SJCRH30 (cell line): ENCODE data around the gene PIH1D1. TPM values are rescaled to one million over a fixed set of nuclear protein-coding genes. Genes with fewer than 3 reads are reported as not detected.
A peak's percentile ranks its signal among the peaks of the same experiment; 100 is the strongest.

Source experiments
- DNase-seq, 2 experiments: peaks; one replicate each; pipeline ENCODE4 v3.0.0-alpha.2; 2015 to 2020
- H3K27ac ChIP-seq: fragments of 250-450 bp; sonication (Bioruptor Pico); 2 replicates; pipeline ENCODE4 v1.5.1; 2020; ENCODE audit warnings: mild to moderate bottlenecking, moderate library complexity
- H3K27me3 ChIP-seq: fragments of 250-450 bp; sonication (Bioruptor Pico); 2 replicates; pipeline ENCODE4 v1.5.1; 2020; ENCODE audit warnings: mild to moderate bottlenecking, moderate library complexity
- H3K36me3 ChIP-seq: fragments of 250-450 bp; sonication (Bioruptor Pico); 2 replicates; pipeline ENCODE4 v1.5.1; 2020; ENCODE audit warnings: mild to moderate bottlenecking, moderate library complexity
- H3K4me1 ChIP-seq: fragments of 250-450 bp; sonication (Bioruptor Pico); 2 replicates; pipeline ENCODE4 v1.5.1; 2020; ENCODE audit warnings: mild to moderate bottlenecking, moderate library complexity
- H3K4me3 ChIP-seq: fragments of 250-450 bp; sonication (Bioruptor Pico); 2 replicates; pipeline ENCODE4 v1.5.1; 2020; ENCODE audit warnings: mild to moderate bottlenecking, moderate library complexity
- H3K9me3 ChIP-seq: fragments of 250-450 bp; sonication (Bioruptor Pico); replicated peaks from 2 replicates; pipeline ENCODE4 v1.5.1; 2020; ENCODE audit warnings: mild to moderate bottlenecking, moderate library complexity
- total RNA-seq: library from RNA; depleted of rRNA; stranded (reverse); fragments of >200 nt; shearing (Covaris generic); gene quantifications from 2 replicates; pipeline ENCODE4 v1.2.3, GENCODE V29; 2014

Gene PIH1D1
- total RNA-seq, 1 experiment from 2014 or later, result 83.4 TPM

- DNase-seq, result no peak
- Histone ChIP-seq H3K27me3 (peaks cover 25% of the 10 kb centered on the region), H3K4me3 (no peak overlapping the region), H3K36me3 (no peaks in the 10 kb centered on the region), H3K27ac (no peak overlapping the region), H3K9me3 (no peaks in the 10 kb centered on the region), H3K4me1 (no peaks in the 10 kb centered on the region)
These were observed 36.4 kb downstream of the PIH1D1 start for GRCh38 chr19:49415102-49415809.

DNA sequence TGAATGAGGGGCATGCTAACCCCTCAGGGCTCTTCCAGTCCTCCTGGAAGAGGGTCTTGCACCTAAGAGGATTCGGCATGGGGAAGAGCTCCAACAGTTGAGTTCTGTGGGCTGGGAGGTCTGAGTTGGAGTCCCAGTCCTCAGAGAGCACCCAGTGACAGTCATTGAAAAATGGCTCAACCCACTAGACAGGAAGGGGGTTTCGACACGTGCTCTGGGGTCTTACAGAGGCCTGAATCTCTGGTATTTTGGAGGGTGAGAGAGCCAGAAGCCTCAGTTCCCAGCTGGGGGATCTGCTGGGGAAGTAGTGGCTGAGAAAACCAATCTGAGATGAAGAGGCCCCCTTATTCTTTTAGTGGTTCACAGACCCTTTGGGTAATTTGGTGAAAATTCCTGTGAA lies 37.4 kb downstream of the PIH1D1 start:
- DNase-seq, result no peak
- Histone ChIP-seq H3K9me3 (no peaks in the 10 kb centered on the region), H3K27me3 (peaks cover 15% of the 10 kb centered on the region; the same call in 1 of the 2 replicates), H3K4me3 (no peak overlapping the region), H3K4me1 (peaks cover 1% of the 10 kb centered on the region), H3K27ac (no peak overlapping the region), H3K36me3 (no peaks in the 10 kb centered on the region)

DNA sequence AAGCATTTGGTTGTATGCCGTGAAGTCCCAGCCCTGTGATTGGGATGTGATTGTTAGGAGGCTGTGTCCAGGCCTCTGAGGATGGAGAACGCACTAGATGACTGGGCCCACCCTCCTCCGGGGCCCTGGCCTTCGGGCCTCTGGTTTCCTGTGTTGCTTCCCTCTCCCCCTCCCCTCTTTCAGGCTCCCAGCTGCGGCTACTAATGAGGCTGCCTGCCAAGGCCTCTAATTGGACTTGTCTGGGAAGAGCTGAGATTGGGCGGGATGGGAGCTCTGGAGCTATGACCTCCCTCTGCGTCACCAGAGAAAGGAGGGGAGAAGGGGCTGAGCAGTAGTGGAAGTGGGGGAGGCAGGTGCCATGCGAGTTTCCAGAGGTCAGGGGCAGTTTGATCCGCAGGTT lies 38.3 kb downstream of the PIH1D1 start:
- H3K4me1 ChIP-seq, result peaks cover 10% of the 10 kb centered on the region
- no peak for DNase-seq
- H3K27me3 ChIP-seq, result peaks cover 9% of the 10 kb centered on the region; the same call in 1 of the 2 replicates
- H3K27ac ChIP-seq, result no peak overlapping the region
- H3K4me3 ChIP-seq, result no peak overlapping the region
- no peaks in the 10 kb centered on the region for H3K36me3 ChIP-seq
- no peaks in the 10 kb centered on the region for H3K9me3 ChIP-seq

DNA sequence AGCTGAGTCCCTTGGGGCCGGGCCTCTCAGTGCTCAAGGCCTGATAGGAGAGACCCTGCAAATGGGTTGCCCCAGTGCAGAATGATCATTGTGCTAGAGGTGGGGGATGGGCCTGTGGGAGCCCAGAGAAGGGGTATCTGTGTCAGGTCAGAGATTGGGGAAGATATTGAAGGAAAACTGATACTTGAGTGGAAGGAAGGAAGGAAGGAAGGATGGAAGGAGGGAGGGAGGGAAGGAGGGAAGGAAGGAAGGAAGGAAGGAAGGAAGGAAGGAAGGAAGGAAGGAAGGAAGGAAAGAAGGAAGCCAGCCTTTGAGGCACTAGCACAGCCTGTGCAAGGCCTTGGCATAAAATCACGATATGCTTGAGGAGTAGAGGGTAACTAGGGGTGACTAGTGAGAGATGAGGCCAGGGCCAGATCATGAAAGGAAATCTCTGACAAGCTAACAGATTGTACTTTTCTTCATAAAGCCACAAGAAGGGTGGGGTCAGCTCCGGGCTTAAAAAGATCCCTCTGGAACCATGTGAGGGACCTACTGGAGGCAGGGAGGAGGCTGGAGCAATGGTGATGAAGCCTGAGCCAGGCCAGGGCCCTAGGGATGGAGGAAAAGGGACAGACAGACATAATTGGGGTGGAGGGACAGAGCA lies 39.8 kb downstream of the PIH1D1 start:
- DNase-seq, result no peak
- Histone ChIP-seq H3K9me3 (no peaks in the 10 kb centered on the region), H3K4me1 (peaks cover 11% of the 10 kb centered on the region), H3K27ac (no peak overlapping the region), H3K27me3 (peaks cover 9% of the 10 kb centered on the region; the same call in 1 of the 2 replicates), H3K36me3 (no peaks in the 10 kb centered on the region), H3K4me3 (no peak overlapping the region)

GRCh38 chr19:49409441-49410029 lies 42.1 kb downstream of the PIH1D1 start:
- Histone ChIP-seq H3K36me3 (no peaks in the 10 kb centered on the region), H3K9me3 (no peaks in the 10 kb centered on the region), H3K4me3 (no peak overlapping the region), H3K4me1 (peaks cover 11% of the 10 kb centered on the region), H3K27me3 (peaks cover 4% of the 10 kb centered on the region; the same call in 1 of the 2 replicates), H3K27ac (no peak overlapping the region)
- DNase-seq, result no peak

DNA sequence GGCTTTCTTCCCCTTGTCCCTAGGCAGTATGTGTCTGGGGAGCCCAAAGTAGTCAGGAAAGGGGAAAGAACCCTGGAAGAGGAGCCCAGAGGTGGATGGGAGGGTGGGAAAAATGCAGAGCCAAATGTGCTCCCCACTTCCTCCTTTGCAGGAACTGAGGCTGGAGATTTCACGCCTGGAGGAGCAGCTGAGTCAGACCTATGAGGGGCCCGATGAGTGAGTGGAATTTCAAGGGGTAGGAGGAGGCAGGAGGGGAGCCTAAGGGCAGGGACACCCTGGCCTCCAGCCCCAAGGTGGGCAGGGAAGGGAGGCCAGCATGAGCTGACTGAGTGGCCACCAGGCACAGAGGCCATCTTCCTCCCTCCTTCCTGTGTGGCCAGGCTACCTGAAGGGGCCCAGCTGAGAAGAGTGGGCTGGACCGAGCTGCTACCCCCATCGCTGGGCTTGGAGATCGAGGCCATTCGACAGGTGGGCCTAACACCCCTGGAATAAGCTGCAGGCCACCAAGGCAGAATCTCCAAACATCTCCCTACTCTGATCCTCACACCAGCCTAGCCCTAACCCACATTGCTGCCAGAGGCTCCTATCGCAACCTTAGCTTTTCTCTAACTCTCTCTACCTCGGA lies 42.7 kb downstream of the PIH1D1 start:
- peaks cover 4% of the 10 kb centered on the region; the same call in 1 of the 2 replicates for H3K27me3 ChIP-seq
- no peak overlapping the region for H3K27ac ChIP-seq
- DNase-seq, result no peak
- no peak overlapping the region for H3K4me3 ChIP-seq
- H3K36me3 ChIP-seq, result no peaks in the 10 kb centered on the region
- H3K9me3 ChIP-seq, result no peaks in the 10 kb centered on the region
- peaks cover 16% of the 10 kb centered on the region for H3K4me1 ChIP-seq

DNA sequence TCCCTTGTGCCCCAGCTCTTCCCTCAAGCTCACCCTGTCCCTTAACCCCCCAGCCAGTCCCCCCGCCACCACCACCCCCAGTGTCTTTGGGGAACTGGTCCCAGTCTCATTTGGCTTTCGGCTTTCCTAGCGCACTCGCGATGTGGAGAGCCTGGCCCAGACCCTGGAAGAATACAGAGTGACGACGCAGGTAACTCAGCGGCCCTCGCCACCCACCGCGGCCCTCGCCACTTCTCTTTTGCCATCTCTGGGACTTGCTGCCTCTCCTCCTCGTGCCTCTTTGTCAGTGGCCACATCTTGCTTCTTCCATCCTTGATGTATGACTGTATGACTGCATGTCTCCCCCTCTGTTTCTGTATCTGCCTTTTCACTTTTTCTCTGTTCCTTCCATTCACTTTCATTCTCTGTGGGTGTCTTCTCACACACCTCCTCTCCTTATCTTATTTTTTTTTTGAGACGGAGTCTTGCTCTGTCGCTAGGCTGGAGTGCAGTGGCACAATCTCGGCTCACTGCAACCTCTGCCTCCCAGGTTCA lies 44.1 kb downstream of the PIH1D1 start:
- DNase-seq, result no peak
- no peaks in the 10 kb centered on the region; the same call in 1 of the 2 replicates for H3K27me3 ChIP-seq
- no peaks in the 10 kb centered on the region for H3K36me3 ChIP-seq
- peaks cover 26% of the 10 kb centered on the region for H3K4me1 ChIP-seq
- H3K27ac ChIP-seq, result no peak overlapping the region
- H3K4me3 ChIP-seq, result no peak overlapping the region
- no peaks in the 10 kb centered on the region for H3K9me3 ChIP-seq

- Histone ChIP-seq H3K27ac (no peak overlapping the region), H3K36me3 (no peaks in the 10 kb centered on the region), H3K27me3 (no peaks in the 10 kb centered on the region), H3K4me1 (peaks cover 26% of the 10 kb centered on the region), H3K9me3 (no peaks in the 10 kb centered on the region), H3K4me3 (no peak overlapping the region)
- no peak for DNase-seq
These were observed 44.5 kb downstream of the PIH1D1 start for GRCh38 chr19:49407079-49407478.

GRCh38 chr19:49403404-49404187 lies 48.0 kb downstream of the PIH1D1 start:
- H3K4me1 ChIP-seq, result peaks cover 18% of the 10 kb centered on the region
- peak; percentile 66 to 83 for DNase-seq

DNA sequence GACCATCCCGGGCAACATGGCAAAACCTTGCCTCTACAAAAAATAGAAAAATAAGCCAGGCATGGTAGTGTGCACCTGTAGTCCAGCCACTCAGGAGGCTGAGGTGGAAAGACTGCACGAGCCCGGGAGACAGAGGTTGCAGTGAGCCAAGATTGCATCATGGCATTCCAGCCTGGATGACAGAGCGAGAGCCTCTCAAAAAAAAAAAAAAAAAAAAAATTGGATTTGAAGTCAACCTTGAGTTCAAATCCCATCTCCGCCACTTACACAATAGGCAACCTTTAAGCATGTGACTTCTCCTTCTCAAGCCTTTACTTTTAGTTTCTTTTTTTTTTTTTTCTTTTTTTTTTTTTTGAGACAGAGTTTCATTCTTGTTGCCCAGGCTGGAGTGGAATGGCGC lies 51.6 kb downstream of the PIH1D1 start:
- H3K4me1 ChIP-seq, result peaks cover 15% of the 10 kb centered on the region
- H3K4me3 ChIP-seq, result no peak overlapping the region
- no peak overlapping the region for H3K27ac ChIP-seq
- H3K36me3 ChIP-seq, result no peaks in the 10 kb centered on the region
- no peak for DNase-seq
- H3K9me3 ChIP-seq, result no peaks in the 10 kb centered on the region
- H3K27me3 ChIP-seq, result peaks cover 14% of the 10 kb centered on the region

More at GRCh38 chr19:49403404-49404187, 48.0 kb downstream of the PIH1D1 start:
- H3K27ac ChIP-seq, result no peak overlapping the region
- H3K27me3 ChIP-seq, result peaks cover 6% of the 10 kb centered on the region; the same call in 1 of the 2 replicates
- no peaks in the 10 kb centered on the region for H3K36me3 ChIP-seq
- no peak overlapping the region for H3K4me3 ChIP-seq
- H3K9me3 ChIP-seq, result no peaks in the 10 kb centered on the region

- H3K9me3 ChIP-seq, result no peaks in the 10 kb centered on the region
- no peak overlapping the region for H3K27ac ChIP-seq
- peaks cover 10% of the 10 kb centered on the region for H3K4me1 ChIP-seq
- H3K4me3 ChIP-seq, result no peak overlapping the region
- H3K36me3 ChIP-seq, result no peaks in the 10 kb centered on the region
- no peak for DNase-seq
- peaks cover 17% of the 10 kb centered on the region for H3K27me3 ChIP-seq
These were observed 52.7 kb downstream of the PIH1D1 start for GRCh38 chr19:49398931-49399330.

- H3K4me1 ChIP-seq, result peaks cover 2% of the 10 kb centered on the region; the same call in 1 of the 2 replicates
- H3K27me3 ChIP-seq, result peaks cover 17% of the 10 kb centered on the region
- no peak for DNase-seq
- no peaks in the 10 kb centered on the region for H3K9me3 ChIP-seq
- no peaks in the 10 kb centered on the region for H3K36me3 ChIP-seq
- H3K27ac ChIP-seq, result no peak overlapping the region
- no peak overlapping the region for H3K4me3 ChIP-seq
These were observed 53.5 kb downstream of the PIH1D1 start for GRCh38 chr19:49398001-49398615.

GRCh38 chr19:49396738-49397505 lies 54.7 kb downstream of the PIH1D1 start:
- Histone ChIP-seq H3K27ac (no peak overlapping the region), H3K4me3 (no peak overlapping the region), H3K4me1 (no peaks in the 10 kb centered on the region), H3K36me3 (no peaks in the 10 kb centered on the region), H3K27me3 (peaks cover 17% of the 10 kb centered on the region), H3K9me3 (no peaks in the 10 kb centered on the region)
- DNase-seq, result no peak
